ENCODE measurements around the gene ARHGEF7. TPM values are rescaled to one million over a fixed set of nuclear protein-coding genes. Genes with fewer than 3 reads are reported as not detected.

The ARHGEF7 gene
- total RNA-seq, 2 experiments from 2014 or later = 39.5 to 51.3 TPM

GRCh38 chr13:111265701-111266035, 150.6 kb downstream of the ARHGEF7 start:
- BruUV-seq (replicated peaks) = no TSS peak
- Histone ChIP-seq H3K9me2 (ENCODE audit: insufficient read depth, low read length) (no peaks in the 10 kb centered on the region), H2AFZ (ENCODE audit: low read length) (no peak overlapping the region), H3K4me3 (ENCODE audit: low read depth, low read length, poor library complexity, severe bottlenecking) (no peak overlapping the region), H3K27ac (ENCODE audit: low read depth, low read length, poor library complexity, severe bottlenecking) (no peak overlapping the region), H4K20me1 (ENCODE audit: insufficient read depth, low read length) (no peaks in the 10 kb centered on the region), H3K9me3 (ENCODE audit: low read length) (no peaks in the 10 kb centered on the region), H3K4me1 (ENCODE audit: insufficient read depth, low read length, poor library complexity, severe bottlenecking) (no peaks in the 10 kb centered on the region), H3K79me2 (ENCODE audit: insufficient read depth, low read depth, low read length) (no peaks in the 10 kb centered on the region), H3K4me2 (ENCODE audit: low read length) (no peak overlapping the region), H3K36me3 (ENCODE audit: insufficient read depth, low read length) (peaks cover 56% of the 10 kb centered on the region)
- DNase-seq (ENCODE audit: low spot score) = no peak
- CTCF ChIA-PET (ENCODE audit: unreplicated experiment) = no interaction called here
- TF ChIP-seq EZH2phosphoT487 (IDR thresholded peaks at IDR 0.05; ENCODE audit: borderline replicate concordance, low read depth, low read length) = no peak
- TF ChIP-seq CTCF (conservative IDR thresholded peaks at IDR 0.05; ENCODE audit: low read length) = no peak
- POLR2A ChIA-PET = no interaction called here
- intact Hi-C loops (cut with micrococcal nuclease; ENCODE audit: unreplicated experiment) = no loop called here

GRCh38 chr13:111267205-111267604, 152.1 kb downstream of the ARHGEF7 start:
- DNase-seq (ENCODE audit: low spot score) = no peak
- POLR2A ChIA-PET = no interaction called here
- CTCF ChIA-PET (ENCODE audit: unreplicated experiment) = no interaction called here
- H2AFZ ChIP-seq (ENCODE audit: low read length) = no peak overlapping the region
- H3K79me2 ChIP-seq (ENCODE audit: insufficient read depth, low read depth, low read length) = no peaks in the 10 kb centered on the region
- H3K27ac ChIP-seq (ENCODE audit: low read depth, low read length, poor library complexity, severe bottlenecking) = no peak overlapping the region
- no peak for TF ChIP-seq CTCF (conservative IDR thresholded peaks at IDR 0.05; ENCODE audit: low read length)
- TF ChIP-seq EZH2phosphoT487 (IDR thresholded peaks at IDR 0.05; ENCODE audit: borderline replicate concordance, low read depth, low read length) = no peak
- H3K36me3 ChIP-seq (ENCODE audit: insufficient read depth, low read length) = peaks cover 60% of the 10 kb centered on the region
- intact Hi-C loops (cut with micrococcal nuclease; ENCODE audit: unreplicated experiment) = no loop called here
- H3K4me1 ChIP-seq (ENCODE audit: insufficient read depth, low read length, poor library complexity, severe bottlenecking) = no peaks in the 10 kb centered on the region
- BruUV-seq (replicated peaks) = no TSS peak
- H3K9me2 ChIP-seq (ENCODE audit: insufficient read depth, low read length) = no peaks in the 10 kb centered on the region
- H4K20me1 ChIP-seq (ENCODE audit: insufficient read depth, low read length) = no peaks in the 10 kb centered on the region
- H3K4me2 ChIP-seq (ENCODE audit: low read length) = no peak overlapping the region
- no peaks in the 10 kb centered on the region for H3K9me3 ChIP-seq (ENCODE audit: low read length)
- no peak overlapping the region for H3K4me3 ChIP-seq (ENCODE audit: low read depth, low read length, poor library complexity, severe bottlenecking)

GRCh38 chr13:111267784-111268183, 152.7 kb downstream of the ARHGEF7 start:
- Histone ChIP-seq H3K27ac (ENCODE audit: low read depth, low read length, poor library complexity, severe bottlenecking) (no peak overlapping the region), H3K79me2 (ENCODE audit: insufficient read depth, low read depth, low read length) (no peaks in the 10 kb centered on the region), H3K4me3 (ENCODE audit: low read depth, low read length, poor library complexity, severe bottlenecking) (no peak overlapping the region), H3K36me3 (ENCODE audit: insufficient read depth, low read length) (peaks cover 59% of the 10 kb centered on the region), H2AFZ (ENCODE audit: low read length) (no peak overlapping the region), H3K9me3 (ENCODE audit: low read length) (no peaks in the 10 kb centered on the region), H3K9me2 (ENCODE audit: insufficient read depth, low read length) (no peaks in the 10 kb centered on the region), H3K4me2 (ENCODE audit: low read length) (no peak overlapping the region), H4K20me1 (ENCODE audit: insufficient read depth, low read length) (no peaks in the 10 kb centered on the region), H3K4me1 (ENCODE audit: insufficient read depth, low read length, poor library complexity, severe bottlenecking) (no peaks in the 10 kb centered on the region)
- no peak for DNase-seq (ENCODE audit: low spot score)
- no TSS peak for BruUV-seq (replicated peaks)
- intact Hi-C loops (cut with micrococcal nuclease; ENCODE audit: unreplicated experiment) = no loop called here
- ChIA-PET CTCF (ENCODE audit: unreplicated experiment) (no interaction called here), POLR2A (no interaction called here)
- TF ChIP-seq EZH2phosphoT487 (IDR thresholded peaks at IDR 0.05; ENCODE audit: borderline replicate concordance, low read depth, low read length) (no peak), CTCF (conservative IDR thresholded peaks at IDR 0.05; ENCODE audit: low read length) (no peak)
